ENCODE data around the gene MED13.

Gene MED13

GRCh38 chr17:62057696-62058095 is 7.4 kb downstream of the MED13 start:
- CTCF ChIA-PET = no interaction called here
- no peak for DNase-seq
- no peak overlapping the region for H3K4me3 ChIP-seq (ENCODE audit: control insufficient read depth in 1 of 7, extremely low read depth in 1 of 7, insufficient read depth in 4 of 7, low read depth in 2 of 7, low read length in 6 of 7)
- no CpG with 5 or more reads among the region's 1 CpG for WGBS (ENCODE audit: insufficient coverage)
- H3K36me3 ChIP-seq (ENCODE audit: control insufficient read depth in 4 of 4, insufficient read depth in 4 of 4, low read length in 3 of 4) = peaks cover 5 to 41% (median 23%) of the 10 kb centered on the region in 4 experiments
- H3K27me3 ChIP-seq (replicated peaks in 2 of 5; ENCODE audit: control insufficient read depth in 4 of 5, insufficient read depth in 5 of 5, low read length in 4 of 5) = no peaks in the 10 kb centered on the region
- no peaks in the 10 kb centered on the region for H3K9me3 ChIP-seq (ENCODE audit: control extremely low read depth in 1 of 5, control insufficient read depth in 4 of 5, insufficient read depth in 2 of 5, low read depth in 1 of 5, low read length in 4 of 5)
- H3K4me1 ChIP-seq (ENCODE audit: control extremely low read depth in 1 of 4, control insufficient read depth in 4 of 4, insufficient read depth in 4 of 4, low read length in 3 of 4) = peaks cover 3 to 12% (median 5%) of the 10 kb centered on the region in 4 experiments
- H3K27ac ChIP-seq (ENCODE audit: insufficient read depth in 1 of 2, low read depth in 1 of 2, low read length in 2 of 2, poor library complexity in 1 of 2, severe bottlenecking in 2 of 2) = no peak overlapping the region
- POLR2A ChIA-PET = no interaction called here

- Histone ChIP-seq H3K9me3 (ENCODE audit: control extremely low read depth in 1 of 5, control insufficient read depth in 4 of 5, insufficient read depth in 2 of 5, low read depth in 1 of 5, low read length in 4 of 5) (no peaks in the 10 kb centered on the region), H3K4me1 (ENCODE audit: control extremely low read depth in 1 of 4, control insufficient read depth in 4 of 4, insufficient read depth in 4 of 4, low read length in 3 of 4) (no peaks in the 10 kb centered on the region), H3K4me3 (ENCODE audit: control insufficient read depth in 1 of 7, extremely low read depth in 1 of 7, insufficient read depth in 4 of 7, low read depth in 2 of 7, low read length in 6 of 7) (no peak overlapping the region), H3K36me3 (ENCODE audit: control insufficient read depth in 4 of 4, insufficient read depth in 4 of 4, low read length in 3 of 4) (peaks cover 18 to 60% (median 37%) of the 10 kb centered on the region in 4 experiments), H3K27me3 (replicated peaks in 2 of 5; ENCODE audit: control insufficient read depth in 4 of 5, insufficient read depth in 5 of 5, low read length in 4 of 5) (no peaks in the 10 kb centered on the region), H3K27ac (ENCODE audit: insufficient read depth in 1 of 2, low read depth in 1 of 2, low read length in 2 of 2, poor library complexity in 1 of 2, severe bottlenecking in 2 of 2) (no peak overlapping the region)
- ChIA-PET CTCF (interaction anchor here (0.5 to 2.6 kb wide), 2 partner anchors 13 to 263 kb away, joined by 4 to 9 read pairs; no protein-coding TSS in a partner anchor), POLR2A (no interaction called here)
- no peak for DNase-seq
- WGBS (ENCODE audit: insufficient coverage) = no CpG with 5 or more reads among the region's 2 CpGs
Observed at GRCh38 chr17:62052765-62053338, 12.2 kb downstream of the MED13 start.

- DNase-seq = no peak
- CTCF ChIA-PET = interaction anchor here (1.8 kb wide), 1 partner anchor 10 kb away, joined by 7 read pairs; no protein-coding TSS in a partner anchor
Observed at GRCh38 chr17:62051053-62051452, 14.0 kb downstream of the MED13 start.

GRCh38 chr17:62049299-62049698 is 15.8 kb downstream of the MED13 start:
- CTCF ChIA-PET = no interaction called here
- POLR2A ChIA-PET = no interaction called here

More at GRCh38 chr17:62051053-62051452, 14.0 kb downstream of the MED13 start:
- H3K4me1 ChIP-seq (ENCODE audit: control extremely low read depth in 1 of 4, control insufficient read depth in 4 of 4, insufficient read depth in 4 of 4, low read length in 3 of 4) = no peaks in the 10 kb centered on the region
- peaks cover 16 to 62% (median 41%) of the 10 kb centered on the region in 4 experiments for H3K36me3 ChIP-seq (ENCODE audit: control insufficient read depth in 4 of 4, insufficient read depth in 4 of 4, low read length in 3 of 4)
- H3K27ac ChIP-seq (ENCODE audit: insufficient read depth in 1 of 2, low read depth in 1 of 2, low read length in 2 of 2, poor library complexity in 1 of 2, severe bottlenecking in 2 of 2) = no peak overlapping the region
- H3K9me3 ChIP-seq (ENCODE audit: control extremely low read depth in 1 of 5, control insufficient read depth in 4 of 5, insufficient read depth in 2 of 5, low read depth in 1 of 5, low read length in 4 of 5) = no peaks in the 10 kb centered on the region
- H3K27me3 ChIP-seq (replicated peaks in 2 of 5; ENCODE audit: control insufficient read depth in 4 of 5, insufficient read depth in 5 of 5, low read length in 4 of 5) = no peaks in the 10 kb centered on the region
- no peak overlapping the region for H3K4me3 ChIP-seq (ENCODE audit: control insufficient read depth in 1 of 7, extremely low read depth in 1 of 7, insufficient read depth in 4 of 7, low read depth in 2 of 7, low read length in 6 of 7)
- POLR2A ChIA-PET = no interaction called here
- 100% methylated on average over 1 of the region's 2 CpGs for WGBS (ENCODE audit: insufficient coverage)

GRCh38 chr17:62048262-62048661 is 16.8 kb downstream of the MED13 start:
- Histone ChIP-seq H3K36me3 (ENCODE audit: control insufficient read depth in 4 of 4, insufficient read depth in 4 of 4, low read length in 3 of 4) (peaks cover 16 to 82% (median 45%) of the 10 kb centered on the region in 4 experiments), H3K9me3 (ENCODE audit: control extremely low read depth in 1 of 5, control insufficient read depth in 4 of 5, insufficient read depth in 2 of 5, low read depth in 1 of 5, low read length in 4 of 5) (no peaks in the 10 kb centered on the region), H3K4me3 (ENCODE audit: control insufficient read depth in 1 of 7, extremely low read depth in 1 of 7, insufficient read depth in 4 of 7, low read depth in 2 of 7, low read length in 6 of 7) (no peak overlapping the region), H3K27ac (ENCODE audit: insufficient read depth in 1 of 2, low read depth in 1 of 2, low read length in 2 of 2, poor library complexity in 1 of 2, severe bottlenecking in 2 of 2) (no peak overlapping the region), H3K4me1 (ENCODE audit: control extremely low read depth in 1 of 4, control insufficient read depth in 4 of 4, insufficient read depth in 4 of 4, low read length in 3 of 4) (no peaks in the 10 kb centered on the region), H3K27me3 (replicated peaks in 2 of 5; ENCODE audit: control insufficient read depth in 4 of 5, insufficient read depth in 5 of 5, low read length in 4 of 5) (no peaks in the 10 kb centered on the region)
- ChIA-PET POLR2A (no interaction called here), CTCF (no interaction called here)
- DNase-seq = no peak
- 93% methylated on average over 2 of the region's 2 CpGs for WGBS (ENCODE audit: insufficient coverage)

More at GRCh38 chr17:62049299-62049698, 15.8 kb downstream of the MED13 start:
- DNase-seq = no peak
- H3K36me3 ChIP-seq (ENCODE audit: control insufficient read depth in 4 of 4, insufficient read depth in 4 of 4, low read length in 3 of 4) = peaks cover 16 to 74% (median 44%) of the 10 kb centered on the region in 4 experiments
- H3K4me1 ChIP-seq (ENCODE audit: control extremely low read depth in 1 of 4, control insufficient read depth in 4 of 4, insufficient read depth in 4 of 4, low read length in 3 of 4) = no peaks in the 10 kb centered on the region
- H3K4me3 ChIP-seq (ENCODE audit: control insufficient read depth in 1 of 7, extremely low read depth in 1 of 7, insufficient read depth in 4 of 7, low read depth in 2 of 7, low read length in 6 of 7) = no peak overlapping the region
- WGBS (ENCODE audit: insufficient coverage) = no CpG with 5 or more reads among the region's 5 CpGs
- no peak overlapping the region for H3K27ac ChIP-seq (ENCODE audit: insufficient read depth in 1 of 2, low read depth in 1 of 2, low read length in 2 of 2, poor library complexity in 1 of 2, severe bottlenecking in 2 of 2)
- no peaks in the 10 kb centered on the region for H3K27me3 ChIP-seq (replicated peaks in 2 of 5; ENCODE audit: control insufficient read depth in 4 of 5, insufficient read depth in 5 of 5, low read length in 4 of 5)
- H3K9me3 ChIP-seq (ENCODE audit: control extremely low read depth in 1 of 5, control insufficient read depth in 4 of 5, insufficient read depth in 2 of 5, low read depth in 1 of 5, low read length in 4 of 5) = no peaks in the 10 kb centered on the region

GRCh38 chr17:62045517-62045916 is 19.6 kb downstream of the MED13 start:
- CTCF ChIA-PET = interaction anchor here (1.0 kb wide), 1 partner anchor 13 kb away, joined by 3 read pairs; no protein-coding TSS in a partner anchor
- 100% methylated on average over 1 of the region's 1 CpG for WGBS (ENCODE audit: insufficient coverage)
- no peaks in the 10 kb centered on the region for H3K9me3 ChIP-seq (ENCODE audit: control extremely low read depth in 1 of 5, control insufficient read depth in 4 of 5, insufficient read depth in 2 of 5, low read depth in 1 of 5, low read length in 4 of 5)
- no peak for DNase-seq
- no peaks in the 10 kb centered on the region for H3K27me3 ChIP-seq (replicated peaks in 2 of 5; ENCODE audit: control insufficient read depth in 4 of 5, insufficient read depth in 5 of 5, low read length in 4 of 5)
- no peak overlapping the region for H3K4me3 ChIP-seq (ENCODE audit: control insufficient read depth in 1 of 7, extremely low read depth in 1 of 7, insufficient read depth in 4 of 7, low read depth in 2 of 7, low read length in 6 of 7)
- POLR2A ChIA-PET = interaction anchor here (0.7 kb wide), 1 partner anchor 1505 kb away, joined by 3 read pairs; the partner anchor contains the start of gene DCAF7
- H3K27ac ChIP-seq (ENCODE audit: insufficient read depth in 1 of 2, low read depth in 1 of 2, low read length in 2 of 2, poor library complexity in 1 of 2, severe bottlenecking in 2 of 2) = no peak overlapping the region
- H3K4me1 ChIP-seq (ENCODE audit: control extremely low read depth in 1 of 4, control insufficient read depth in 4 of 4, insufficient read depth in 4 of 4, low read length in 3 of 4) = no peaks in the 10 kb centered on the region
- H3K36me3 ChIP-seq (ENCODE audit: control insufficient read depth in 4 of 4, insufficient read depth in 4 of 4, low read length in 3 of 4) = peaks cover 8 to 69% (median 39%) of the 10 kb centered on the region in 4 experiments

GRCh38 chr17:62045109-62045508 is 20.0 kb downstream of the MED13 start:
- H3K27ac ChIP-seq (ENCODE audit: insufficient read depth in 1 of 2, low read depth in 1 of 2, low read length in 2 of 2, poor library complexity in 1 of 2, severe bottlenecking in 2 of 2) = no peak overlapping the region
- ChIA-PET POLR2A (interaction anchor here (0.7 kb wide), 1 partner anchor 1505 kb away, joined by 3 read pairs; the partner anchor contains the start of gene DCAF7), CTCF (interaction anchor here (1.0 kb wide), 1 partner anchor 12 kb away, joined by 3 read pairs; no protein-coding TSS in a partner anchor)
- peaks cover 8 to 68% (median 40%) of the 10 kb centered on the region in 4 experiments for H3K36me3 ChIP-seq (ENCODE audit: control insufficient read depth in 4 of 4, insufficient read depth in 4 of 4, low read length in 3 of 4)
- WGBS (ENCODE audit: insufficient coverage) = 100% methylated on average over 1 of the region's 4 CpGs
- no peaks in the 10 kb centered on the region for H3K9me3 ChIP-seq (ENCODE audit: control extremely low read depth in 1 of 5, control insufficient read depth in 4 of 5, insufficient read depth in 2 of 5, low read depth in 1 of 5, low read length in 4 of 5)
- DNase-seq = no peak
- H3K4me1 ChIP-seq (ENCODE audit: control extremely low read depth in 1 of 4, control insufficient read depth in 4 of 4, insufficient read depth in 4 of 4, low read length in 3 of 4) = no peaks in the 10 kb centered on the region
- H3K27me3 ChIP-seq (replicated peaks in 2 of 5; ENCODE audit: control insufficient read depth in 4 of 5, insufficient read depth in 5 of 5, low read length in 4 of 5) = no peaks in the 10 kb centered on the region
- no peak overlapping the region for H3K4me3 ChIP-seq (ENCODE audit: control insufficient read depth in 1 of 7, extremely low read depth in 1 of 7, insufficient read depth in 4 of 7, low read depth in 2 of 7, low read length in 6 of 7)
